K562 (cell line): ENCODE measurements around the gene IRF8. TPM values are rescaled to one million over a fixed set of nuclear protein-coding genes. Genes with fewer than 3 reads are reported as not detected.

Experiments used
- ATAC-seq: fragments of 200-7000 bp; cut with Tn5 transposase; 3 replicates; pipeline ENCODE4 v1.9.1; 2020; ENCODE audit warnings: moderate library complexity
- BruUV-seq: library from RNA; stranded (reverse); fragments of 400-500 nt; replicated peaks from 2 replicates; lab custom pipeline; 2021; lab: Mats Ljungman, UMichigan
- CTCF ChIA-PET: fragments of 300-600 bp; formaldehyde crosslinking; extraction: SDS; loops from one replicate; lab custom pipeline; 2021; ENCODE audit warnings: low intra/inter-chr PET ratio; lab: Yijun Ruan, JAX
- POLR2A ChIA-PET: fragments of 300-600, 350-650 bp; sonication (Branson Sonifier 250); formaldehyde crosslinking; extraction: SDS; loops from one replicate; lab custom pipeline; 2021; ENCODE audit warnings: antibody characterized with exemption, inconsistent platforms; lab: Yijun Ruan, JAX
- DNase-seq, 4 experiments: peaks; one replicate each; pipeline versions ENCODE4 v3.0.0 to v3.0.0-alpha.2; 2011 to 2018; ENCODE audit warnings: low spot score in 3 of 4, mixed read lengths in 3 of 4; ENCODE audit errors: extremely low read depth in 1 of 4
- FAIRE-seq: peaks from 2 replicates; lab custom pipeline; 2011; peaks lifted over from hg19 to GRCh38; lab: Jason Lieb, UNC
- H2AFZ ChIP-seq: 2 replicates; pipeline ENCODE4 v1.6.0; 2011; ENCODE audit warnings: low read depth, low read length, control low read depth, inconsistent platforms
- H3K27ac ChIP-seq: fragments of 200-600 bp; 3 replicates; pipeline ENCODE4 v1.8.0; 2011; ENCODE audit warnings: low read depth, mild to moderate bottlenecking, control low read depth, inconsistent platforms, low read length, moderate library complexity, mixed read lengths; ENCODE audit errors: extremely low read depth
- H3K27me3 ChIP-seq, 2 experiments: fragments of 300-600 bp in 1 of 2; 2 replicates in 1 of 2; 3 replicates in 1 of 2; pipeline versions ENCODE4 v1.6.0 to v1.8.0; 2011; ENCODE audit warnings: inconsistent platforms in 2 of 2, low read length in 2 of 2, mild to moderate bottlenecking in 1 of 2, mixed read lengths in 1 of 2, moderate library complexity in 1 of 2; ENCODE audit not compliant: control insufficient read depth in 2 of 2, insufficient read depth in 2 of 2
- H3K36me3 ChIP-seq: fragments of 300-600 bp; 3 replicates; pipeline ENCODE4 v1.8.0; 2011; ENCODE audit warnings: mild to moderate bottlenecking, low read length, inconsistent platforms; ENCODE audit not compliant: control insufficient read depth, insufficient read depth
- H3K4me1 ChIP-seq, 2 experiments: fragments of 200-600 bp in 1 of 2; replicated peaks in 1 of 2; 2 replicates in 1 of 2; 3 replicates in 1 of 2; pipeline versions ENCODE4 v1.5.1 to v1.8.0; 2011; ENCODE audit warnings: inconsistent platforms in 2 of 2, low read length in 2 of 2, mild to moderate bottlenecking in 1 of 2, mixed read lengths in 1 of 2, moderate library complexity in 1 of 2; ENCODE audit not compliant: control insufficient read depth in 2 of 2, insufficient read depth in 2 of 2
- H3K4me2 ChIP-seq: 2 replicates; pipeline ENCODE4 v1.6.1; 2011; ENCODE audit warnings: low read length, control low read depth, inconsistent platforms, mixed read lengths; ENCODE audit not compliant: insufficient read depth
- H3K4me3 ChIP-seq: fragments of 200-600 bp; sonication (generic), shearing (Covaris generic); 2 replicates; pipeline ENCODE4 v1.5.1; 2016; ENCODE audit warnings: control low read depth, inconsistent platforms
- H3K79me2 ChIP-seq: fragments of 200-600 bp; 3 replicates; pipeline ENCODE4 v1.8.0; 2011; ENCODE audit warnings: low read length, inconsistent platforms; ENCODE audit not compliant: control insufficient read depth, insufficient read depth
- H3K9ac ChIP-seq, 2 experiments: 2 replicates each; pipeline versions ENCODE4 v1.6.0 to v1.6.1; 2011; ENCODE audit warnings: low read depth in 2 of 2, low read length in 2 of 2, control low read depth in 1 of 2, inconsistent platforms in 1 of 2, mild to moderate bottlenecking in 1 of 2, mixed read lengths in 1 of 2; ENCODE audit not compliant: insufficient read depth in 1 of 2
- H3K9me1 ChIP-seq: one replicate; pipeline ENCODE4 v1.6.0; 2011; ENCODE audit warnings: inconsistent platforms, mild to moderate bottlenecking, low read length, moderate library complexity; ENCODE audit not compliant: control insufficient read depth, insufficient read depth
- H3K9me3 ChIP-seq: replicated peaks from 2 replicates; pipeline ENCODE4 v1.5.1; 2011; ENCODE audit warnings: low read depth, low read length, inconsistent platforms; ENCODE audit not compliant: control insufficient read depth, insufficient read depth
- H4K20me1 ChIP-seq: replicated peaks from 2 replicates; pipeline ENCODE4 v1.6.1; 2011; ENCODE audit warnings: low read length, inconsistent platforms, mixed read lengths; ENCODE audit not compliant: control insufficient read depth, insufficient read depth
- CEBPG ChIP-seq, 3 experiments: fragments of 200-800 bp in 1 of 3; sonication (Bioruptor generic) in 1 of 3; sonication (generic) in 1 of 3; formaldehyde crosslinking in 1 of 3; IDR thresholded peaks in 2 of 3; conservative IDR thresholded peaks in 1 of 3; 2 replicates each; pipeline versions ENCODE4 v1.6.1 to v1.8.0; 2016 to 2022; ENCODE audit warnings: missing compliant biosample characterization in 2 of 3, missing genetic modification characterization in 2 of 3, mild to moderate bottlenecking in 1 of 3, missing genetic modification reagents in 1 of 3
- ELF2 ChIP-seq: fragments of 250-450 bp; sonication (Bioruptor Pico); IDR thresholded peaks from 2 replicates; pipeline ENCODE4 v1.5.0; 2021; ENCODE audit warnings: mild to moderate bottlenecking
- EP400 ChIP-seq: fragments of 450-650 bp; IDR thresholded peaks from 2 replicates; pipeline ENCODE4 v1.6.1; 2017; ENCODE audit warnings: antibody characterized with exemption, mild to moderate bottlenecking, moderate library complexity
- ESRRA ChIP-seq: fragments of 450-650 bp; IDR thresholded peaks from 2 replicates; pipeline ENCODE4 v1.6.1; 2014; ENCODE audit warnings: low read depth, mild to moderate bottlenecking, moderate library complexity, borderline replicate concordance
- KAT2B ChIP-seq: IDR thresholded peaks from one replicate; pipeline ENCODE4 v1.6.1; 2012; ENCODE audit warnings: low read depth, mild to moderate bottlenecking, control low read depth, inconsistent platforms, low read length, moderate library complexity
- LARP7 ChIP-seq: fragments of 450-650 bp; IDR thresholded peaks from 2 replicates; pipeline ENCODE4 v1.6.1; 2016
- PHF21A ChIP-seq: fragments of 450-650 bp; IDR thresholded peaks from 2 replicates; pipeline ENCODE4 v1.6.1; 2017; ENCODE audit warnings: low read depth, borderline replicate concordance
- SRSF7 ChIP-seq: fragments of 200-400 bp; formaldehyde crosslinking; optimal IDR thresholded peaks from 2 replicates; pipeline ENCODE3; 2017; ENCODE audit warnings: mild to moderate bottlenecking, low read depth, low read length
- STAT5B ChIP-seq: fragments of 250-450 bp; sonication (Bioruptor Pico); IDR thresholded peaks from 2 replicates; pipeline ENCODE4 v1.8.0; 2021; ENCODE audit warnings: mild to moderate bottlenecking, inconsistent platforms
- TAF9B ChIP-seq: fragments of 450-650 bp; IDR thresholded peaks from 2 replicates; pipeline ENCODE4 v1.6.1; 2018; ENCODE audit warnings: mild to moderate bottlenecking; ENCODE audit not compliant: partially characterized antibody
- XRCC3 ChIP-seq: fragments of 450-650 bp; IDR thresholded peaks from 2 replicates; pipeline ENCODE4 v1.6.1; 2017; ENCODE audit warnings: mild to moderate bottlenecking, moderate library complexity
- ZC3H4 ChIP-seq: sonication (generic); formaldehyde crosslinking; IDR thresholded peaks from 2 replicates; pipeline ENCODE4 v1.9.0; 2021; ENCODE audit warnings: missing genetic modification reagents, borderline replicate concordance
- ZFP30 ChIP-seq: fragments of 250-450 bp; sonication (Bioruptor Pico); IDR thresholded peaks from 2 replicates; pipeline ENCODE4 v1.8.0; 2022; ENCODE audit warnings: moderate library complexity, mild to moderate bottlenecking, inconsistent platforms, borderline replicate concordance
- ZNF134 ChIP-seq: fragments of 250-450 bp; sonication (Bioruptor Pico); conservative IDR thresholded peaks from 2 replicates; pipeline ENCODE4 v1.4.0; 2020
- WGBS: fragments of 100-300 bp; shearing (Covaris generic); methylation state at CpG from one replicate; pipeline ENCODE4 v1.1.6; 2016; ENCODE audit warnings: low coverage, mixed read lengths; ENCODE audit not compliant: insufficient coverage; ENCODE audit errors: missing lambda C conversion rate; 5-methylcytosine and 5-hydroxymethylcytosine counted together
- in situ Hi-C: fragments of 300-500 bp; cut with MboI; formaldehyde crosslinking; loops from 4 replicates; pipeline ENCODE4 v1.15.0; 2018; ENCODE audit warnings: inconsistent platforms, mixed read lengths
- intact Hi-C: fragments of 100-400 bp; cut with micrococcal nuclease; formaldehyde crosslinking; loops from 2 replicates; pipeline ENCODE4 v1.14.2; 2022
- polyA plus RNA-seq, 8 experiments: library from polyadenylated mRNA; depleted of rRNA in 4 of 8; stranded (reverse) in 5 of 8; unstranded in 3 of 8; fragments of >200 nt; fragmentation: Nextera tagmentation in 2 of 8; fragmentation: Illumina TruSeq in 1 of 8; extraction: Ambion mirVana in 2 of 8; extraction: Trizol in 1 of 8; gene quantifications; 2 replicates each; pipeline versions ENCODE4 v1.2.1 to v1.2.3, GENCODE V29; 2011 to 2014; ENCODE audit warnings: inconsistent platforms in 1 of 8, missing spikeins in 1 of 8
- total RNA-seq, 7 experiments: library from RNA; depleted of rRNA in 6 of 7; stranded (reverse); fragments of >200 nt in 6 of 7; fragmentation: Illumina TruSeq in 2 of 7; extraction: Trizol in 2 of 7; gene quantifications; 2 replicates each; pipeline versions ENCODE4 v1.2.1 to v1.2.3, GENCODE V29; 2011 to 2021; ENCODE audit warnings: low replicate concordance in 1 of 7
- TF ChIP-seq, protein P1 (sequence below): sonication (generic); formaldehyde crosslinking; IDR thresholded peaks from 2 replicates; pipeline ENCODE4 v1.5.0; 2020; ENCODE audit warnings: missing genetic modification reagents
- TF ChIP-seq, protein P2 (sequence below): fragments of 250-450 bp; sonication (Bioruptor Pico); IDR thresholded peaks from 2 replicates; pipeline ENCODE4 v1.4.0; 2020; ENCODE audit warnings: mild to moderate bottlenecking

IRF8 gene
- total and polyA plus RNA-seq, 9 of the 15 experiments (the other 6 are each of a cell fraction or from before 2014, with no cell fraction given), result 0.01 to 0.98 TPM; not detected in 7

DNA sequence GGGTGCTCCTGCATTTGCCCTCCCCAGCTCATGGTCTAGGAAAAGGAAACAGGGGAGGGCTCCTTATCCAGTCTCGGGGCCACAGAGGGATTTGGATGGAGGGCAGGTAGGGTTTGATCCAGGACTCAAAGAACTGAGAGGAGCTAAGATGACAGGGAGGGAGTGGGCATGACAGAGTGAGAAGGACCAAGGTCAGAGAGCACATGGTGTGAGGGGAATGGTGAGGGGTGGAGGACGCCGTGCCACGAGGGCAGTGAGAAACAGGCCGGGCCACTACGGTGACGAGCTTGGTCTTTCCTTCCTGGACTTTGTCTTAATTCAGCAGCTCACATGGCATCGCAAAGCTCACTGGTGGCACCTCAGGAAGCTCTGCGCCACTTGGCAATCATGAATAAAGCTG is 35.2 kb downstream of the IRF8 start:
- in situ Hi-C loops, result no loop called here
- Histone ChIP-seq H3K27ac (no peak overlapping the region), H3K79me2 (no peaks in the 10 kb centered on the region), H4K20me1 (peaks cover 11% of the 10 kb centered on the region), H3K36me3 (no peaks in the 10 kb centered on the region)
- no peak for ATAC-seq
- intact Hi-C loops, result no loop called here
- WGBS, result under 1% methylated on average over 9 of the region's 9 CpGs
- TF ChIP-seq ZNF134 (CRISPR knock-in tag), result no peak
- no peak for TF ChIP-seq PHF21A
- no peak for TF ChIP-seq CEBPG (CRISPR knock-in tag; IDR thresholded peaks at IDR 0.05)
- no peak for TF ChIP-seq CEBPG (tag; conservative IDR thresholded peaks at IDR 0.05 in 1 of 2, IDR thresholded peaks at IDR 0.05 in 1 of 2)
- no peak for TF ChIP-seq XRCC3
- no peak for TF ChIP-seq KAT2B
- TF ChIP-seq LARP7, result no peak
- TF ChIP-seq TAF9B, result no peak
- TF ChIP-seq, protein P1, sequence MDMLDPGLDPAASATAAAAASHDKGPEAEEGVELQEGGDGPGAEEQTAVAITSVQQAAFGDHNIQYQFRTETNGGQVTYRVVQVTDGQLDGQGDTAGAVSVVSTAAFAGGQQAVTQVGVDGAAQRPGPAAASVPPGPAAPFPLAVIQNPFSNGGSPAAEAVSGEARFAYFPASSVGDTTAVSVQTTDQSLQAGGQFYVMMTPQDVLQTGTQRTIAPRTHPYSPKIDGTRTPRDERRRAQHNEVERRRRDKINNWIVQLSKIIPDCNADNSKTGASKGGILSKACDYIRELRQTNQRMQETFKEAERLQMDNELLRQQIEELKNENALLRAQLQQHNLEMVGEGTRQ (CRISPR knock-in tag), result no peak
- no peak for TF ChIP-seq SRSF7
- TF ChIP-seq, protein P2, sequence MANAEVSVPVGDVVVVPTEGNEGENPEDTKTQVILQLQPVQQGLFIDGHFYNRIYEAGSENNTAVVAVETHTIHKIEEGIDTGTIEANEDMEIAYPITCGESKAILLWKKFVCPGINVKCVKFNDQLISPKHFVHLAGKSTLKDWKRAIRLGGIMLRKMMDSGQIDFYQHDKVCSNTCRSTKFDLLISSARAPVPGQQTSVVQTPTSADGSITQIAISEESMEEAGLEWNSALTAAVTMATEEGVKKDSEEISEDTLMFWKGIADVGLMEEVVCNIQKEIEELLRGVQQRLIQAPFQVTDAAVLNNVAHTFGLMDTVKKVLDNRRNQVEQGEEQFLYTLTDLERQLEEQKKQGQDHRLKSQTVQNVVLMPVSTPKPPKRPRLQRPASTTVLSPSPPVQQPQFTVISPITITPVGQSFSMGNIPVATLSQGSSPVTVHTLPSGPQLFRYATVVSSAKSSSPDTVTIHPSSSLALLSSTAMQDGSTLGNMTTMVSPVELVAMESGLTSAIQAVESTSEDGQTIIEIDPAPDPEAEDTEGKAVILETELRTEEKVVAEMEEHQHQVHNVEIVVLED, result no peak
- no peak for TF ChIP-seq STAT5B (CRISPR knock-in tag)
- no peak for TF ChIP-seq EP400
- TF ChIP-seq ELF2 (CRISPR knock-in tag), result no peak
- TF ChIP-seq ZC3H4 (CRISPR knock-in tag), result no peak
- no peak for TF ChIP-seq ESRRA
- no peak for TF ChIP-seq ZFP30
- TF ChIP-seq, all 486 proteins: peak for 0
- peaks cover 62 to 94% of the 10 kb centered on the region in 2 experiments; a peak in 4 of 5 replicates for H3K27me3 ChIP-seq
- H3K9ac ChIP-seq, result no peak overlapping the region
- H3K4me3 ChIP-seq, result no peak overlapping the region
- H3K4me1 ChIP-seq, result no peaks in the 10 kb centered on the region
- FAIRE-seq (no peak), DNase-seq (no peak)
- CTCF ChIA-PET, result no interaction called here
- H3K9me3 ChIP-seq, result no peaks in the 10 kb centered on the region
- no peak overlapping the region for H2AFZ ChIP-seq
- BruUV-seq, result no TSS peak
- H3K9me1 ChIP-seq, result no peaks in the 10 kb centered on the region
- H3K4me2 ChIP-seq, result no peak overlapping the region
- POLR2A ChIA-PET, result interaction anchor here (1.4 kb wide), 1 partner anchor 11 kb away, joined by 3 read pairs; no protein-coding TSS in a partner anchor
